GM21529 (cell line): Measurements from ENCODE around the gene BBS7.

Experiments
- ATAC-seq: cut with Tn5 transposase; IDR thresholded peaks from one replicate; pipeline ENCODE4 v1.9.1; 2021; ENCODE audit not compliant: unreplicated experiment

BBS7 gene

GRCh38 chr4:121869841-121870822, at the start of gene BBS7:
Gene BBS7 (minus strand): TSS chr4:121870474. CDS start chr4:121870313, 161 bp downstream.
- ATAC-seq, result peak; percentile 99

GRCh38 chr4:121913667-121914066, 43.4 kb upstream of the BBS7 start:
- no peak for ATAC-seq

GRCh38 chr4:121908346-121908745, 38.1 kb upstream of the BBS7 start:
- no peak for ATAC-seq

GRCh38 chr4:121900132-121900983, 30.1 kb upstream of the BBS7 start:
- ATAC-seq, result peak; percentile 96

- ATAC-seq, result no peak
These were observed 27.9 kb upstream of the BBS7 start for GRCh38 chr4:121898150-121898549.

GRCh38 chr4:121888134-121888533, 17.9 kb upstream of the BBS7 start:
- no peak for ATAC-seq

- no peak for ATAC-seq
These were observed 14.8 kb upstream of the BBS7 start for GRCh38 chr4:121885115-121885514.

GRCh38 chr4:121881158-121881557, 10.9 kb upstream of the BBS7 start:
- no peak for ATAC-seq

- ATAC-seq, result no peak
These were observed 8.9 kb upstream of the BBS7 start for GRCh38 chr4:121879135-121879534.

GRCh38 chr4:121877041-121877773, 6.9 kb upstream of the BBS7 start:
- no peak for ATAC-seq

- no peak for ATAC-seq
These were observed 5.8 kb upstream of the BBS7 start for GRCh38 chr4:121876070-121876469.

- ATAC-seq, result no peak
These were observed 5.4 kb upstream of the BBS7 start for GRCh38 chr4:121875652-121876051.

GRCh38 chr4:121873604-121874003, 3.3 kb upstream of the BBS7 start:
- ATAC-seq, result no peak

- ATAC-seq, result no peak
These were observed 6.5 kb downstream of the BBS7 start for GRCh38 chr4:121863799-121864198.

GRCh38 chr4:121861426-121861825, 8.8 kb downstream of the BBS7 start:
- no peak for ATAC-seq

- ATAC-seq, result no peak
These were observed 10.2 kb downstream of the BBS7 start for GRCh38 chr4:121860121-121860520.

- ATAC-seq, result no peak
These were observed 18.9 kb downstream of the BBS7 start for GRCh38 chr4:121851354-121851753.

GRCh38 chr4:121846662-121847061, 23.6 kb downstream of the BBS7 start:
- no peak for ATAC-seq

GRCh38 chr4:121842862-121843261, 27.4 kb downstream of the BBS7 start:
- no peak for ATAC-seq

GRCh38 chr4:121838136-121838535, 32.1 kb downstream of the BBS7 start:
- ATAC-seq, result no peak

- ATAC-seq, result no peak
These were observed 40.8 kb downstream of the BBS7 start for GRCh38 chr4:121829511-121829910.
